ENCODE measurements around the gene TATDN2.

GRCh38 chr3:10294030-10294586 is 45.8 kb downstream of the TATDN2 start:
- TF ChIP-seq, protein P1, sequence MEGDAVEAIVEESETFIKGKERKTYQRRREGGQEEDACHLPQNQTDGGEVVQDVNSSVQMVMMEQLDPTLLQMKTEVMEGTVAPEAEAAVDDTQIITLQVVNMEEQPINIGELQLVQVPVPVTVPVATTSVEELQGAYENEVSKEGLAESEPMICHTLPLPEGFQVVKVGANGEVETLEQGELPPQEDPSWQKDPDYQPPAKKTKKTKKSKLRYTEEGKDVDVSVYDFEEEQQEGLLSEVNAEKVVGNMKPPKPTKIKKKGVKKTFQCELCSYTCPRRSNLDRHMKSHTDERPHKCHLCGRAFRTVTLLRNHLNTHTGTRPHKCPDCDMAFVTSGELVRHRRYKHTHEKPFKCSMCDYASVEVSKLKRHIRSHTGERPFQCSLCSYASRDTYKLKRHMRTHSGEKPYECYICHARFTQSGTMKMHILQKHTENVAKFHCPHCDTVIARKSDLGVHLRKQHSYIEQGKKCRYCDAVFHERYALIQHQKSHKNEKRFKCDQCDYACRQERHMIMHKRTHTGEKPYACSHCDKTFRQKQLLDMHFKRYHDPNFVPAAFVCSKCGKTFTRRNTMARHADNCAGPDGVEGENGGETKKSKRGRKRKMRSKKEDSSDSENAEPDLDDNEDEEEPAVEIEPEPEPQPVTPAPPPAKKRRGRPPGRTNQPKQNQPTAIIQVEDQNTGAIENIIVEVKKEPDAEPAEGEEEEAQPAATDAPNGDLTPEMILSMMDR (IDR thresholded peaks at IDR 0.05), result no peak
- no peak for TF ChIP-seq POLR2A (IDR thresholded peaks at IDR 0.05)

Measured in uterus (tissue), 2 donors.